Mammary epithelial cell (primary cell): ENCODE results near the gene SOBP.

Source experiments
- CTCF ChIP-seq, 2 donors: IDR thresholded peaks in 1 of 2; conservative IDR thresholded peaks in 1 of 2; 2 replicates each; pipeline ENCODE4 v1.5.1; 2011 to 2012; ENCODE audit warnings: inconsistent platforms in 2 of 2, low read length in 2 of 2, mild to moderate bottlenecking in 2 of 2, control low read depth in 1 of 2, low read depth in 1 of 2; ENCODE audit not compliant: insufficient read depth in 1 of 2; ENCODE audit errors: extremely low read depth in 1 of 2
- EZH2 ChIP-seq: IDR thresholded peaks from 2 replicates; pipeline ENCODE4 v1.6.1; 2012; ENCODE audit warnings: low read length, inconsistent platforms, borderline replicate concordance

GRCh38 chr6:107539849-107540464 is 50.0 kb downstream of the SOBP start:
- TF ChIP-seq CTCF (conservative IDR thresholded peaks at IDR 0.05 in 1 of 2, IDR thresholded peaks at IDR 0.05 in 1 of 2; ENCODE audit: extremely low read depth in 1 of 2, insufficient read depth in 1 of 2, low read depth in 1 of 2, low read length in 2 of 2) (no peak), EZH2 (no peak)
